Neural cell (in vitro differentiated cells): ENCODE results near the gene ME1. TPM values are rescaled to one million over a fixed set of nuclear protein-coding genes. Genes with fewer than 3 reads are reported as not detected.
"Not testable (repeated sequence)": the region's sequence is repeated elsewhere in the genome, so short reads cannot be mapped to it uniquely, and the experiment has no call there.

Experiments used
- H2AFZ ChIP-seq: fragments of 200-600, 300-800 bp; sonication (generic), shearing (Covaris generic); 2 replicates; pipeline ENCODE4 v1.6.0; 2014; ENCODE audit warnings: low read depth, mild to moderate bottlenecking, antibody characterized with exemption, low read length, moderate library complexity
- H3F3A ChIP-seq: fragments of 200-600 bp; shearing (Covaris generic); 2 replicates; pipeline ENCODE4 v1.6.1; 2016; ENCODE audit warnings: mild to moderate bottlenecking, moderate library complexity, mixed read lengths, antibody characterized with exemption, low read length; ENCODE audit not compliant: insufficient read depth, poor library complexity, severe bottlenecking
- H3K27ac ChIP-seq: fragments of 200-600, 300-800 bp; sonication (generic), shearing (Covaris generic); 2 replicates; pipeline ENCODE4 v1.5.1; 2014; ENCODE audit warnings: mild to moderate bottlenecking, low read length, moderate library complexity
- H3K27me3 ChIP-seq: fragments of 300-800, 200-600 bp; sonication (generic), shearing (Covaris generic); 2 replicates; pipeline ENCODE4 v1.6.0; 2014; ENCODE audit warnings: mild to moderate bottlenecking, low read depth, low read length, moderate library complexity; ENCODE audit not compliant: insufficient read depth
- H3K36me3 ChIP-seq: fragments of 300-800, 200-600 bp; sonication (generic), shearing (Covaris generic); 2 replicates; pipeline ENCODE4 v1.5.1; 2014; ENCODE audit warnings: mild to moderate bottlenecking, antibody characterized with exemption, low read length, moderate library complexity; ENCODE audit not compliant: insufficient read depth
- H3K4me2 ChIP-seq: fragments of 300-800, 200-600 bp; sonication (generic), shearing (Covaris generic); 2 replicates; pipeline ENCODE4 v1.6.0; 2014; ENCODE audit warnings: mild to moderate bottlenecking, low read length
- H3K4me3 ChIP-seq: fragments of 300-800, 200-600 bp; sonication (generic), shearing (Covaris generic); 2 replicates; pipeline ENCODE4 v1.5.1; 2014; ENCODE audit warnings: mild to moderate bottlenecking, low read length, moderate library complexity
- H3K79me2 ChIP-seq: fragments of 200-600 bp; shearing (Covaris generic); replicated peaks from 2 replicates; pipeline ENCODE4 v1.6.0; 2014; ENCODE audit warnings: mild to moderate bottlenecking, low read length, moderate library complexity; ENCODE audit not compliant: insufficient read depth
- H3K9ac ChIP-seq: fragments of 300-800, 200-600 bp; sonication (generic), shearing (Covaris generic); 2 replicates; pipeline ENCODE4 v1.6.1; 2016; ENCODE audit warnings: mild to moderate bottlenecking, low read length, mixed read lengths
- H3K9me2 ChIP-seq: fragments of 200-600 bp; shearing (Covaris generic); 2 replicates; pipeline ENCODE4 v1.6.1; 2016; ENCODE audit warnings: mild to moderate bottlenecking, low read length, mixed read lengths; ENCODE audit not compliant: insufficient read depth
- H3K9me3 ChIP-seq: fragments of 200-600, 300-800 bp; sonication (generic), shearing (Covaris generic); 2 replicates; pipeline ENCODE4 v1.6.1; 2016; ENCODE audit warnings: mild to moderate bottlenecking, mixed run types, low read length, moderate library complexity, mixed read lengths
- H4K20me1 ChIP-seq: fragments of 200-600 bp; shearing (Covaris generic); 2 replicates; pipeline ENCODE4 v1.6.1; 2016; ENCODE audit warnings: mild to moderate bottlenecking, mixed run types; ENCODE audit not compliant: insufficient read depth
- CTCF ChIP-seq: fragments of 450-650 bp; IDR thresholded peaks from 2 replicates; pipeline ENCODE4 v1.5.1; 2014; ENCODE audit warnings: antibody characterized with exemption, mild to moderate bottlenecking, moderate library complexity; ENCODE audit not compliant: poor library complexity, severe bottlenecking
- EP300 ChIP-seq: fragments of 450-650 bp; conservative IDR thresholded peaks from 2 replicates; pipeline ENCODE4 v1.6.1; 2014; ENCODE audit warnings: antibody characterized with exemption, mild to moderate bottlenecking, moderate library complexity; ENCODE audit not compliant: poor library complexity, severe bottlenecking
- EZH2 ChIP-seq: fragments of 200-600, 300-800 bp; shearing (Covaris generic), sonication (generic); IDR thresholded peaks from 2 replicates; pipeline ENCODE4 v1.6.1; 2014; ENCODE audit warnings: antibody characterized with exemption, low read length, borderline replicate concordance, mild to moderate bottlenecking; ENCODE audit not compliant: insufficient read depth, poor library complexity, severe bottlenecking
- MXI1 ChIP-seq: fragments of 450-650 bp; conservative IDR thresholded peaks from 2 replicates; pipeline ENCODE4 v1.6.1; 2014; ENCODE audit warnings: antibody characterized with exemption, mild to moderate bottlenecking; ENCODE audit not compliant: poor library complexity, severe bottlenecking
- POLR2AphosphoS5 ChIP-seq: IDR thresholded peaks from 2 replicates; pipeline ENCODE4 v1.6.1; 2012
- RAD21 ChIP-seq: fragments of 450-650 bp; conservative IDR thresholded peaks from 2 replicates; pipeline ENCODE4 v1.6.1; 2014; ENCODE audit warnings: antibody characterized with exemption, mild to moderate bottlenecking, moderate library complexity
- REST ChIP-seq: IDR thresholded peaks from 2 replicates; pipeline ENCODE4 v1.6.1; 2012; ENCODE audit warnings: borderline replicate concordance
- SMC3 ChIP-seq: fragments of 450-650 bp; conservative IDR thresholded peaks from 2 replicates; pipeline ENCODE4 v1.6.1; 2014; ENCODE audit warnings: antibody characterized with exemption, mild to moderate bottlenecking, moderate library complexity; ENCODE audit not compliant: poor library complexity
- TAF1 ChIP-seq: IDR thresholded peaks from 2 replicates; pipeline ENCODE4 v1.6.1; 2012; ENCODE audit warnings: low read depth
- polyA plus RNA-seq: library from polyadenylated mRNA; depleted of rRNA; stranded (reverse); fragments of >200 nt; gene quantifications from 2 replicates; pipeline ENCODE4 v1.2.3, GENCODE V29; 2014

Gene ME1
- polyA plus RNA-seq, 1 donor from 2014 or later = 0.09 TPM

GRCh38 chr6:83343121-83343520 is 87.7 kb downstream of the ME1 start:
- Histone ChIP-seq H3K27me3 (no peaks in the 10 kb centered on the region), H3F3A (no peaks in the 10 kb centered on the region), H3K4me3 (no peak overlapping the region), H3K9ac (no peak overlapping the region), H3K79me2 (no peaks in the 10 kb centered on the region), H3K9me2 (no peaks in the 10 kb centered on the region), H3K36me3 (no peaks in the 10 kb centered on the region), H2AFZ (no peak overlapping the region), H3K9me3 (no peaks in the 10 kb centered on the region), H4K20me1 (no peaks in the 10 kb centered on the region), H3K4me2 (no peak overlapping the region), H3K27ac (no peak overlapping the region)
- TF ChIP-seq CTCF = no peak
- no peak for TF ChIP-seq REST
- TF ChIP-seq EP300 = no peak
- TF ChIP-seq POLR2AphosphoS5 = no peak
- TF ChIP-seq MXI1 = no peak
- TF ChIP-seq SMC3 = no peak
- no peak for TF ChIP-seq RAD21
- no peak for TF ChIP-seq EZH2
- TF ChIP-seq TAF1 = no peak

- H3K9me2 ChIP-seq = no peaks in the 10 kb centered on the region
- no peak overlapping the region for H3K9ac ChIP-seq
- no peaks in the 10 kb centered on the region for H3K27me3 ChIP-seq
- H3K4me2 ChIP-seq = no peak overlapping the region
- H3F3A ChIP-seq = no peaks in the 10 kb centered on the region
- no peaks in the 10 kb centered on the region for H3K36me3 ChIP-seq
- H3K27ac ChIP-seq = no peak overlapping the region
- H4K20me1 ChIP-seq = no peaks in the 10 kb centered on the region
- H3K79me2 ChIP-seq = no peaks in the 10 kb centered on the region
- no peak overlapping the region for H3K4me3 ChIP-seq
- no peaks in the 10 kb centered on the region for H3K9me3 ChIP-seq
- H2AFZ ChIP-seq = no peak overlapping the region
- TF ChIP-seq CTCF = no peak
- TF ChIP-seq REST = no peak
Measured at GRCh38 chr6:83341765-83342164, 89.1 kb downstream of the ME1 start.

GRCh38 chr6:83333916-83334315 is 96.9 kb downstream of the ME1 start:
- not testable (repeated sequence) for H3K9me2 ChIP-seq, H3K9ac ChIP-seq, H3K27ac ChIP-seq, H2AFZ ChIP-seq, H3K9me3 ChIP-seq, H3K4me2 ChIP-seq, H3K36me3 ChIP-seq, H4K20me1 ChIP-seq, H3K4me3 ChIP-seq, H3F3A ChIP-seq, H3K27me3 ChIP-seq, H3K79me2 ChIP-seq
